HEK293T (cell line): ENCODE measurements around the gene CAB39L.

Source experiments
- BHLHE40 ChIP-seq: fragments of 450-650 bp; IDR thresholded peaks from 2 replicates; pipeline ENCODE4 v1.6.1; 2016; ENCODE audit warnings: mild to moderate bottlenecking, moderate library complexity, borderline replicate concordance
- ELF4 ChIP-seq: fragments of 450-650 bp; IDR thresholded peaks from 2 replicates; pipeline ENCODE4 v1.6.1; 2017; ENCODE audit warnings: antibody characterized with exemption
- FOXA1 ChIP-seq: fragments of 450-650 bp; IDR thresholded peaks from 2 replicates; pipeline ENCODE4 v1.6.1; 2016; ENCODE audit warnings: mild to moderate bottlenecking
- FOXK2 ChIP-seq: fragments of 450-650 bp; IDR thresholded peaks from 2 replicates; pipeline ENCODE4 v1.6.1; 2016; ENCODE audit warnings: mild to moderate bottlenecking
- FOXM1 ChIP-seq: fragments of 450-650 bp; IDR thresholded peaks from 2 replicates; pipeline ENCODE4 v1.6.1; 2017; ENCODE audit warnings: mild to moderate bottlenecking, borderline replicate concordance
- HDGF ChIP-seq: fragments of 450-650 bp; IDR thresholded peaks from 2 replicates; pipeline ENCODE4 v1.6.1; 2017; ENCODE audit warnings: antibody characterized with exemption, borderline replicate concordance

GRCh38 chr13:49419276-49419675 is 24.6 kb downstream of the CAB39L start:
- TF ChIP-seq BHLHE40 (no peak), FOXA1 (no peak), HDGF (no peak), ELF4 (no peak), FOXK2 (no peak), FOXM1 (no peak)
